IMR-90 (cell line): ENCODE results near the gene ANKRD9. TPM values are rescaled to one million over a fixed set of nuclear protein-coding genes. Genes with fewer than 3 reads are reported as not detected.

ENCODE experiments used
- ATAC-seq: fragments of 200-7000 bp; cut with Tn5 transposase; 2 replicates; pipeline ENCODE4 v1.9.1; 2020; ENCODE audit warnings: low read depth, mild to moderate bottlenecking, moderate library complexity
- BruUV-seq: library from RNA; stranded (reverse); fragments of 400-500 nt; replicated peaks from 2 replicates; lab custom pipeline; 2021; lab: Mats Ljungman, UMichigan
- CTCF ChIA-PET: fragments of 300-600 bp; formaldehyde crosslinking; extraction: SDS; loops from one replicate; lab custom pipeline; 2021; ENCODE audit warnings: antibody characterized with exemption; lab: Yijun Ruan, JAX
- POLR2A ChIA-PET: fragments of 300-600 bp; sonication (Branson Sonifier 250); formaldehyde crosslinking; loops from one replicate; lab custom pipeline; 2022; ENCODE audit warnings: antibody characterized with exemption; ENCODE audit not compliant: unreplicated experiment; lab: Charles Lee
- DNase-seq: peaks from one replicate; pipeline ENCODE4 v3.0.0; 2013
- H2AFZ ChIP-seq: replicated peaks from 2 replicates; pipeline ENCODE3; 2013; ENCODE audit warnings: low read length, mild to moderate bottlenecking; ENCODE audit not compliant: poor library complexity
- H2AK5ac ChIP-seq: 2 replicates; pipeline ENCODE4 v1.6.1; 2013; ENCODE audit warnings: low read depth, low read length, inconsistent platforms
- H2AK9ac ChIP-seq: replicated peaks from 2 replicates; pipeline ENCODE3; 2013; ENCODE audit warnings: mild to moderate bottlenecking, low read depth, low read length, moderate library complexity; ENCODE audit not compliant: poor library complexity
- H2BK120ac ChIP-seq: 2 replicates; pipeline ENCODE4 v1.6.1; 2013; ENCODE audit warnings: low read depth, low read length, inconsistent platforms
- H2BK15ac ChIP-seq: 3 replicates; pipeline ENCODE4 v1.6.1; 2013; ENCODE audit warnings: low read depth, low read length, inconsistent platforms
- H2BK20ac ChIP-seq: 2 replicates; pipeline ENCODE4 v1.6.1; 2013; ENCODE audit warnings: low read depth, mild to moderate bottlenecking, inconsistent platforms, low read length, moderate library complexity
- H2BK5ac ChIP-seq: 2 replicates; pipeline ENCODE4 v1.6.1; 2013; ENCODE audit warnings: mild to moderate bottlenecking, low read depth, low read length, inconsistent platforms; ENCODE audit not compliant: poor library complexity, severe bottlenecking
- H3K14ac ChIP-seq: replicated peaks from 2 replicates; pipeline ENCODE4 v1.6.1; 2013; ENCODE audit warnings: low read depth, low read length, inconsistent platforms
- H3K18ac ChIP-seq: 2 replicates; pipeline ENCODE4 v1.6.1; 2013; ENCODE audit warnings: low read depth, low read length, control low read depth
- H3K23ac ChIP-seq: 2 replicates; pipeline ENCODE4 v1.6.1; 2013; ENCODE audit warnings: low read depth, low read length, inconsistent platforms
- H3K27ac ChIP-seq: 2 replicates; pipeline ENCODE4 v1.5.1; 2013; ENCODE audit warnings: mild to moderate bottlenecking, control low read depth, low read length; ENCODE audit not compliant: insufficient read depth
- H3K27me3 ChIP-seq: 2 replicates; pipeline ENCODE4 v1.6.1; 2013; ENCODE audit warnings: low read length; ENCODE audit not compliant: control insufficient read depth, insufficient read depth
- H3K36me3 ChIP-seq: 2 replicates; pipeline ENCODE4 v1.6.1; 2013; ENCODE audit warnings: low read length, mixed read lengths; ENCODE audit not compliant: control insufficient read depth, insufficient read depth
- H3K4ac ChIP-seq: 2 replicates; pipeline ENCODE4 v1.6.1; 2013; ENCODE audit warnings: low read depth, low read length, inconsistent platforms
- H3K4me1 ChIP-seq: 2 replicates; pipeline ENCODE4 v1.6.1; 2013; ENCODE audit warnings: low read length, mixed read lengths; ENCODE audit not compliant: control insufficient read depth, insufficient read depth
- H3K4me2 ChIP-seq: 2 replicates; pipeline ENCODE4 v1.6.1; 2013; ENCODE audit warnings: low read depth, mild to moderate bottlenecking, control low read depth, low read length, moderate library complexity
- H3K4me3 ChIP-seq: 2 replicates; pipeline ENCODE4 v1.5.1; 2013; ENCODE audit warnings: low read depth, mild to moderate bottlenecking, control low read depth, low read length, moderate library complexity; ENCODE audit not compliant: insufficient read depth
- H3K56ac ChIP-seq: 2 replicates; pipeline ENCODE4 v1.6.1; 2013; ENCODE audit warnings: low read length, inconsistent platforms; ENCODE audit not compliant: insufficient read depth; ENCODE audit errors: extremely low read depth
- H3K79me1 ChIP-seq, 2 experiments: 2 replicates each; pipeline ENCODE4 v1.6.1; 2013; ENCODE audit warnings: low read length in 2 of 2, inconsistent platforms in 1 of 2, low read depth in 1 of 2
- H3K9ac ChIP-seq: 2 replicates; pipeline ENCODE4 v1.6.1; 2013; ENCODE audit warnings: low read depth, low read length, control low read depth
- H3K9me1 ChIP-seq: 2 replicates; pipeline ENCODE4 v1.6.1; 2013; ENCODE audit warnings: low read length, inconsistent platforms; ENCODE audit not compliant: insufficient read depth
- H3K9me3 ChIP-seq: 2 replicates; pipeline ENCODE4 v1.6.1; 2013; ENCODE audit warnings: low read length; ENCODE audit not compliant: control insufficient read depth, insufficient read depth
- H4K20me1 ChIP-seq: 2 replicates; pipeline ENCODE4 v1.6.1; 2013; ENCODE audit warnings: low read length, inconsistent platforms; ENCODE audit not compliant: insufficient read depth
- H4K5ac ChIP-seq: 2 replicates; pipeline ENCODE4 v1.6.1; 2013; ENCODE audit warnings: mild to moderate bottlenecking, low read depth, low read length, control low read depth
- H4K8ac ChIP-seq, 2 experiments: 2 replicates each; pipeline ENCODE4 v1.6.1; 2013; ENCODE audit warnings: low read depth in 2 of 2, low read length in 2 of 2, control low read depth in 1 of 2, inconsistent platforms in 1 of 2
- H4K91ac ChIP-seq: 2 replicates; pipeline ENCODE4 v1.6.1; 2013; ENCODE audit warnings: low read depth, low read length, inconsistent platforms; ENCODE audit not compliant: insufficient read depth
- BHLHE40 ChIP-seq: fragments of 150-350 bp; IDR thresholded peaks from 2 replicates; pipeline ENCODE4 v1.6.1; 2016; ENCODE audit warnings: mild to moderate bottlenecking, low read depth, low read length
- CEBPB ChIP-seq: IDR thresholded peaks from 2 replicates; pipeline ENCODE4 v1.6.1; 2012; ENCODE audit warnings: low read depth, low read length, improper control_type of control experiment
- CTCF ChIP-seq: conservative IDR thresholded peaks from 2 replicates; pipeline ENCODE4 v1.5.1; 2012; ENCODE audit warnings: mild to moderate bottlenecking, low read depth, low read length, improper control_type of control experiment
- ELK1 ChIP-seq: fragments of 150-350 bp; IDR thresholded peaks from 2 replicates; pipeline ENCODE4 v1.6.1; 2016; ENCODE audit warnings: low read depth, mild to moderate bottlenecking, low read length, moderate library complexity, borderline replicate concordance
- FOS ChIP-seq: fragments of 150-350 bp; IDR thresholded peaks from 2 replicates; pipeline ENCODE4 v1.6.1; 2016; ENCODE audit warnings: low read depth, low read length
- MAFK ChIP-seq: IDR thresholded peaks from 2 replicates; pipeline ENCODE4 v1.6.1; 2012; ENCODE audit warnings: low read depth, low read length, improper control_type of control experiment
- MAZ ChIP-seq: IDR thresholded peaks from 2 replicates; pipeline ENCODE4 v1.6.1; 2012; ENCODE audit warnings: low read depth, mild to moderate bottlenecking, low read length, improper control_type of control experiment, moderate library complexity, borderline replicate concordance
- NFE2L2 ChIP-seq: fragments of 150-350 bp; IDR thresholded peaks from 2 replicates; pipeline ENCODE4 v1.6.1; 2016; ENCODE audit warnings: low read depth, mild to moderate bottlenecking, low read length
- POLR2A ChIP-seq: IDR thresholded peaks from 2 replicates; pipeline ENCODE4 v1.6.1; 2012; ENCODE audit warnings: mild to moderate bottlenecking, low read depth, low read length
- RAD21 ChIP-seq: IDR thresholded peaks from 2 replicates; pipeline ENCODE4 v1.6.1; 2012; ENCODE audit warnings: low read length, improper control_type of control experiment
- RCOR1 ChIP-seq: IDR thresholded peaks from 2 replicates; pipeline ENCODE4 v1.6.1; 2012; ENCODE audit warnings: mild to moderate bottlenecking, low read length, improper control_type of control experiment; ENCODE audit not compliant: insufficient replicate concordance
- RFX5 ChIP-seq: IDR thresholded peaks from 2 replicates; pipeline ENCODE4 v1.8.0; 2012; ENCODE audit warnings: low read depth, mild to moderate bottlenecking, low read length, moderate library complexity
- SMC3 ChIP-seq: fragments of 150-350 bp; IDR thresholded peaks from 2 replicates; pipeline ENCODE4 v1.6.1; 2016; ENCODE audit warnings: low read depth, mild to moderate bottlenecking, antibody characterized with exemption, low read length, moderate library complexity
- USF2 ChIP-seq: fragments of 150-350 bp; IDR thresholded peaks from 2 replicates; pipeline ENCODE4 v1.6.1; 2017; ENCODE audit warnings: mild to moderate bottlenecking, antibody characterized with exemption, low read length, low read depth
- WGBS, 2 experiments: methylation state at CpG; one replicate each; pipeline versions ENCODE4 v1.1.5 to v1.1.7; 2013; ENCODE audit warnings: missing lambda C conversion rate in 2 of 2; ENCODE audit not compliant: insufficient read length in 1 of 2; ENCODE audit errors: extremely low coverage in 2 of 2; 5-methylcytosine and 5-hydroxymethylcytosine counted together
- dilution Hi-C: fragments of 300-500 bp; cut with HindIII; formaldehyde crosslinking; loops from one replicate; pipeline ENCODE4 v1.14.3; 2018; ENCODE audit warnings: low sequenced_read_pairs; ENCODE audit not compliant: unreplicated experiment
- in situ Hi-C: fragments of 300-500 bp; cut with MboI; formaldehyde crosslinking; loops from 3 replicates; pipeline ENCODE4 v1.14.3; 2019; ENCODE audit warnings: low sequenced_read_pairs, inconsistent platforms, mixed read lengths
- intact Hi-C: fragments of 100-400 bp; cut with micrococcal nuclease; formaldehyde crosslinking; loops from 2 replicates; pipeline ENCODE4 v1.10.0; 2022
- polyA plus RNA-seq, 3 experiments: library from polyadenylated mRNA; depleted of rRNA; stranded (reverse); fragments of >200 nt; gene quantifications; 2 replicates each; pipeline ENCODE4 v1.2.3, GENCODE V29; 2012; ENCODE audit warnings: low replicate concordance in 1 of 3
- total RNA-seq: library from RNA; depleted of rRNA; stranded (reverse); fragments of >200 nt; gene quantifications from 2 replicates; pipeline ENCODE4 v1.2.3, GENCODE V29; 2012

ANKRD9 gene
- total and polyA plus RNA-seq, 2 of the 4 experiments (the other 2 are of a cell fraction): 3.9 to 15.7 TPM

GRCh38 chr14:102484316-102484715, 25.3 kb downstream of the ANKRD9 start:
- H3K79me1 ChIP-seq: peaks cover 0 to 14% of the 10 kb centered on the region in 2 experiments; a peak in 1 of 4 replicates
- no peak overlapping the region for H3K9ac ChIP-seq
- no peaks in the 10 kb centered on the region for H3K27me3 ChIP-seq
- no peak overlapping the region for H3K27ac ChIP-seq
- no peak overlapping the region for H2AFZ ChIP-seq
- no peak overlapping the region for H4K91ac ChIP-seq
- H3K4me3 ChIP-seq: no peak overlapping the region
- intact Hi-C loops (no loop called here), in situ Hi-C loops (no loop called here), dilution Hi-C loops (no loop called here)
- no peak overlapping the region for H2AK9ac ChIP-seq
- peaks cover 2% of the 10 kb centered on the region; the same call in 1 of the 2 replicates for H3K4me1 ChIP-seq
- H2AK5ac ChIP-seq: no peak overlapping the region
- H3K4ac ChIP-seq: no peak overlapping the region
- H4K20me1 ChIP-seq: no peaks in the 10 kb centered on the region; the same call in 1 of the 2 replicates
- no peak overlapping the region for H3K14ac ChIP-seq
- peaks cover 1% of the 10 kb centered on the region; the same call in 1 of the 2 replicates for H3K36me3 ChIP-seq
- no peak for TF ChIP-seq RAD21
- no peak for TF ChIP-seq RFX5
- no peak for TF ChIP-seq CTCF
- no peak for TF ChIP-seq FOS
- no peak for TF ChIP-seq POLR2A
- TF ChIP-seq MAZ: no peak
- no peak for TF ChIP-seq BHLHE40
- TF ChIP-seq NFE2L2: no peak
- TF ChIP-seq MAFK: no peak
- no peak for TF ChIP-seq RCOR1
- no peak for TF ChIP-seq SMC3
- no peak for TF ChIP-seq CEBPB
- TF ChIP-seq ELK1: no peak
- no peak for TF ChIP-seq USF2
- DNase-seq (no peak), ATAC-seq (no peak)
- H2BK5ac ChIP-seq: no peak overlapping the region
- CTCF ChIA-PET: no interaction called here
- H4K8ac ChIP-seq: no peak overlapping the region
- no peak overlapping the region for H3K18ac ChIP-seq
- H3K9me1 ChIP-seq: peaks cover 4% of the 10 kb centered on the region; the same call in 1 of the 2 replicates
- POLR2A ChIA-PET: no interaction called here
- H2BK15ac ChIP-seq: no peak overlapping the region
- no peak overlapping the region for H3K56ac ChIP-seq
- no peak overlapping the region for H4K5ac ChIP-seq
- H3K4me2 ChIP-seq: no peak overlapping the region
- no peak overlapping the region for H2BK20ac ChIP-seq
- no peak overlapping the region for H2BK120ac ChIP-seq
- WGBS, 2 experiments: no CpG with 5 or more reads among the region's 5 CpGs
- BruUV-seq: no TSS peak
- no peak overlapping the region for H3K23ac ChIP-seq
- H3K9me3 ChIP-seq: no peaks in the 10 kb centered on the region
